ENCODE data around the gene PCDHA1.
"Not testable (repeated sequence)": the region's sequence is repeated elsewhere in the genome, so short reads cannot be mapped to it uniquely, and the experiment has no call there.

PCDHA1 gene

DNA sequence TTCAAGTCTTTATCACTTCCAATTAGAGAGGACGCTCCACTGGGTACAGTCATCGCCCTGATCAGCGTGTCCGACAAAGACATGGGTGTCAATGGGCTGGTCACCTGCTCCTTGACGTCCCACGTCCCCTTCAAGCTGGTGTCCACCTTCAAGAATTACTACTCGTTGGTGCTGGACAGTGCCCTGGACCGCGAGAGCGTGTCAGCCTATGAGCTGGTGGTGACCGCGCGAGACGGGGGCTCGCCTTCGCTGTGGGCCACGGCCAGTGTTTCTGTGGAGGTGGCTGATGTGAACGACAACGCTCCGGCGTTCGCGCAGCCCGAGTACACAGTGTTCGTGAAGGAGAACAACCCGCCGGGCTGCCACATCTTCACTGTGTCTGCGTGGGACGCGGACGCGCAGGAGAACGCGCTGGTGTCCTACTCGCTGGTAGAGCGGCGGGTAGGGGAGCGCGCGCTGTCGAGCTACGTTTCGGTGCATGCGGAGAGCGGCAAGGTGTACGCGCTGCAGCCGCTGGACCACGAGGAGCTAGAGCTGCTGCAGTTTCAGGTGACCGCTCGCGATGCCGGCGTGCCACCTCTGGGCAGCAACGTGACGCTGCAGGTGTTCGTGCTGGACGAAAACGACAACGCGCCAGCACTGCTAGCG, 22.4 kb downstream of the PCDHA1 start:
- not testable (repeated sequence) for DNase-seq (ENCODE audit: low read depth, low spot score)

GRCh38 chr5:140808889-140809291, 22.9 kb downstream of the PCDHA1 start:
- DNase-seq (ENCODE audit: low read depth, low spot score): no peak

DNA sequence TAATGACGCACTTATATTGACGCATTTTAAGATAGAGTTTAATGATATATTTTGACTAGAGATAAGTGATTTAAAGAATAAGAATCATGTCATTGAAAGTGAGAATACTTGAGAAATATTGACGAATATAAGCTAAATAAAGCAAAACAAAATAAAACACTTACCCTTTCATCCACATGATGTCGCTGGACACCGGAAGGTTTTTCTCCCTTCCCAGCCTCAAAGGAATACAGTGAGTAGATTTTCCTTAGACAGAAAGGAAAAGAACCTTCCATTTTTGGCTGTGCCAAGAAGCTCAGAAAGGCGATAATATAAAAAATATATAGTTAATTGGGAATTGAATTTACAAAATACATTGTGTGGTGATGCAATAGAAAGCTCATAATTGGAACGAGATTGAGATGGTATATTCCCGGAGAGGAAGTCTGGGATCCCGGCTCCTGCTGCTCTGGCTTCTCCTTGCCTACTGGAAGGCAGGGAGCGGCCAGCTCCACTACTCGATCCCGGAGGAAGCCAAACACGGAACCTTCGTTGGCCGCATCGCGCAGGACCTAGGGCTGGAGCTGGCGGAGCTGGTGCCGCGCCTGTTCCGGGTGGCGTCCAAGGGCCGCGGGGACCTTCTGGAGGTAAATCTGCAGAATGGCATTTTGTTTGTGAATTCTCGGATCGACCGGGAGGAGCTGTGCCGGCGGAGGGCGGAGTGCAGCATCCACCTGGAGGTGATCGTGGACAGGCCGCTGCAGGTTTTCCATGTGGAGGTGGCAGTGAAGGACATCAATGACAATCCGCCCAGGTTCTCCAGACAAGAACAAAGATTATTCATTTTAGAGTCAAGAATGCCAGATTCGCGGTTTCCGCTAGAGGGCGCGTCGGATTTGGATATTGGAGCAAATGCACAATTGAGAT, 35.7 kb downstream of the PCDHA1 start, which contains the start of gene PCDHA5:
TSS of gene PCDHA5 (plus strand) at position 239 of the 906 bp plus-strand sequence.
- DNase-seq (ENCODE audit: low read depth, low spot score): no peak

- no peak for DNase-seq (ENCODE audit: low read depth, low spot score)
Measured at GRCh38 chr5:140822281-140822629, 36.3 kb downstream of the PCDHA1 start.

DNA sequence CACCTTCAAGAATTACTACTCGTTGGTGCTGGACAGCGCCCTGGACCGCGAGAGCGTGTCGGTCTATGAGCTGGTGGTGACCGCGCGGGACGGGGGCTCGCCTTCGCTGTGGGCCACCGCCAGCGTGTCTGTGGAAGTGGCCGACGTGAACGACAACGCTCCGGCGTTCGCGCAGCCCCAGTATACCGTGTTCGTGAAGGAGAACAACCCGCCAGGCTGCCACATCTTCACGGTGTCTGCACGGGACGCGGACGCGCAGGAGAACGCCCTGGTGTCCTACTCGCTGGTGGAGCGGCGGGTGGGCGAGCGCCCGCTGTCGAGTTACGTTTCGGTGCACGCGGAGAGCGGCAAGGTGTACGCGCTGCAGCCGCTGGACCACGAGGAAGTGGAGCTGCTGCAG, 37.0 kb downstream of the PCDHA1 start:
- not testable (repeated sequence) for DNase-seq (ENCODE audit: low read depth, low spot score)

DNA sequence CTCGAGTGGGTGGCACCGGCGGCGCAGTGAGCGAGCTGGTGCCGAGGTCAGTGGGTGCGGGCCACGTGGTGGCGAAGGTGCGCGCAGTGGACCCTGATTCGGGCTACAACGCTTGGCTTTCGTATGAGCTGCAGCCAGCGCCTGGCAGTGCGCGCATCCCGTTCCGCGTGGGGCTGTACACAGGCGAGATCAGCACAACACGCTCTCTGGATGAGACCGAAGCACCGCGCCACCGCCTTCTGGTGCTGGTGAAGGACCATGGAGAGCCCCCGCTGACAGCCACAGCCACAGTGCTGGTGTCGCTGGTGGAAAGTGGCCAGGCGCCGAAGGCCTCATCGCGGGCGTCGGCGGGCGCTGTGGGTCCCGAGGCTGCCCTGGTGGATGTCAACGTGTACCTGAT, 37.5 kb downstream of the PCDHA1 start:
- no peak for DNase-seq (ENCODE audit: low read depth, low spot score)

DNA sequence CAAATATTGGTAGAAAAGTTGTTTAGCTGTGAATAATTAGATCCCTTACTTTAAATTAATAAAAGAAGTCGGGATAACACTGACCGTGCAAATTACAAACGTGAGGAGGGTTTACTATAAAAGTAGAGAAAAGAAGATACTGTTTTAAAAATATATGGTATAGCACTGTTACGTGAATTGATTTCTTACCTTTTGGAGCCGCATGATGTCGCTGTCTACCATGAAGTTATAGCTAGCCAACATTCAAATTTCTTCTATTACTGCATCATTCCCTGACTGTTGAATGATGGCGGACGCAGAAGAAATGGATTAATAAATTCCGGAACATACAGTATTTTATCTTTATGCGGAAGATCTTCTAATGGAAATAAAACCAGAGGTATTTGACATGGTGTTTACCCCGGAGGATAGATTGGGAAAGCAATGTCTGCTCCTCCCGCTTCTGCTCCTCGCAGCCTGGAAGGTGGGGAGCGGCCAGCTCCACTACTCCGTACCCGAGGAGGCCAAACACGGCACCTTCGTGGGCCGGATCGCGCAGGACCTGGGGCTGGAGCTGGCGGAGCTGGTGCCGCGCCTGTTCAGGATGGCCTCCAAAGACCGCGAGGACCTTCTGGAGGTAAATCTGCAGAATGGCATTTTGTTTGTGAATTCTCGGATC, 41.9 kb downstream of the PCDHA1 start, which contains the start of gene PCDHA6:
TSS of gene PCDHA6 (plus strand) at position 257 of the 658 bp plus-strand sequence. CDS start at position 389, 132 bp downstream.
- DNase-seq (ENCODE audit: low read depth, low spot score): no peak

GRCh38 chr5:140828362-140828737, 42.4 kb downstream of the PCDHA1 start:
- DNase-seq (ENCODE audit: low read depth, low spot score): no peak

GRCh38 chr5:140829511-140830501, 43.9 kb downstream of the PCDHA1 start:
- DNase-seq (ENCODE audit: low read depth, low spot score): not testable (repeated sequence)

GRCh38 chr5:140833993-140834392, 48.1 kb downstream of the PCDHA1 start, which contains the start of gene PCDHA7:
Gene PCDHA7 (plus strand): TSS chr5:140834269. CDS start chr5:140834384, 115 bp downstream.
- DNase-seq (ENCODE audit: low read depth, low spot score): no peak

- not testable (repeated sequence) for DNase-seq (ENCODE audit: low read depth, low spot score)
Measured at GRCh38 chr5:140834439-140835008, 48.6 kb downstream of the PCDHA1 start.

DNA sequence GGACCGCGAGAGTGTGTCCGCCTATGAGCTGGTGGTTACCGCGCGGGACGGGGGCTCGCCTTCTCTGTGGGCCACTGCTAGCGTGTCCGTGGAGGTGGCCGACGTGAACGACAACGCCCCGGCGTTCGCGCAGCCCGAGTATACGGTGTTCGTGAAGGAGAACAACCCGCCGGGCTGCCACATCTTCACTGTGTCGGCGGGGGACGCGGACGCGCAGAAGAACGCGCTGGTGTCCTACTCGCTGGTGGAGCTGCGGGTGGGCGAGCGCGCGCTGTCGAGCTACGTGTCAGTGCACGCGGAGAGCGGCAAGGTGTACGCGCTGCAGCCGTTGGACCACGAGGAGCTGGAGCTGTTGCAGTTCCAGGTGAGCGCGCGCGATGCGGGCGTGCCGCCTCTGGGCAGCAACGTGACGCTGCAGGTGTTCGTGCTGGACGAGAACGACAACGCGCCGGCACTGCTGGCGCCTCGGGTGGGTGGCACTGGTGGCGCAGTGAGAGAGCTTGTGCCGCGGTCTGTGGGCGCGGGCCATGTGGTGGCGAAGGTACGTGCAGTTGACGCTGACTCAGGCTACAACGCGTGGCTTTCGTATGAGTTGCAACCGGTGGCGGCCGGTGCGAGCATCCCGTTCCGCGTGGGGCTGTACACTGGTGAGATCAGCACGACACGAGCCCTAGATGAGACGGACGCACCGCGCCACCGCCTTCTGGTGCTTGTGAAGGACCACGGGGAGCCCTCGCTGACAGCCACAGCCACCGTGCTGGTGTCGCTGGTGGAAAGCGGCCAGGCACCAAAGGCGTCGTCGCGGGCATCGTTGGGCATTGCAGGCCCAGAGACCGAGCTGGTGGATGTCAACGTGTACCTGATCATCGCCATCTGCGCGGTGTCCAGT, 49.9 kb downstream of the PCDHA1 start:
- no peak for DNase-seq (ENCODE audit: low read depth, low spot score)

DNA sequence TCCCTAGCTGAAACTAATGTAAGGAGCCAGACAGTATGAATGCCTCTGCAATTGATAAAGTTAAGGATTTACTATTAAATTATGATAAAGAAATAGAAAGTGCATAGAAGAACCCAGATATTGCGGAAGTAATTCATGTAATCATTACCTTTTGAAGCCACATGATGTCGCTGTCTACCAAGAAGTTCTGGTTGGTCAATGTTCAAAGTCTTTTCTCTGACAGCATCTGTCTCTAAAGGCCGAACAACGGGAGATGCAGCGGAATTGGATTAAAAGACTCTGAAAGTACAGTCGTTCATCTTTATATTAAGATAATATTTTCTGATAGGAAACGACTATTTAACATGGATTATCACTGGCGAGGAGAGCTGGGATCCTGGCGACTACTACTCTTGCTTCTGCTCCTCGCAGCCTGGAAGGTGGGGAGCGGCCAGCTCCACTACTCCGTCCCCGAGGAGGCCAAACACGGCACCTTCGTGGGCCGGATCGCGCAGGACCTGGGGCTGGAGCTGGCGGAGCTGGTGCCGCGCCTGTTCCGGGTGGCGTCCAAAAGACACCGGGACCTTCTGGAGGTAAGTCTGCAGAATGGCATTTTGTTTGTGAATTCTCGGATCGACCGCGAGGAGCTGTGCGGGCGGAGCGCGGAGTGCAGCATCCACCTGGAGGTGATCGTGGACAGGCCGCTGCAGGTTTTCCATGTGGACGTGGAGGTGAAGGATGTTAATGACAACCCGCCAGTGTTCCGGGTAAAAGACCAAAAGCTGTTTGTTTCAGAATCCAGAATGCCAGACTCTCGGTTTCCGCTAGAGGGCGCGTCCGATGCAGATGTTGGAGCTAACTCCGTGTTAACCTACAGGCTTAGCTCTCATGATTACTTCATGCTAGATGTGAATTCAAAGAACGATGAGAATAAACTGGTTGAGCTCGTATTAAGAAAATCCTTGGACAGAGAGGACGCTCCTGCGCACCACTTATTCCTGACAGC, 55.3 kb downstream of the PCDHA1 start, which contains the start of gene PCDHA8:
TSS of gene PCDHA8 (plus strand) at position 210 of the 985 bp plus-strand sequence. CDS start at position 345, 135 bp downstream.
- no peak for DNase-seq (ENCODE audit: low read depth, low spot score)

DNA sequence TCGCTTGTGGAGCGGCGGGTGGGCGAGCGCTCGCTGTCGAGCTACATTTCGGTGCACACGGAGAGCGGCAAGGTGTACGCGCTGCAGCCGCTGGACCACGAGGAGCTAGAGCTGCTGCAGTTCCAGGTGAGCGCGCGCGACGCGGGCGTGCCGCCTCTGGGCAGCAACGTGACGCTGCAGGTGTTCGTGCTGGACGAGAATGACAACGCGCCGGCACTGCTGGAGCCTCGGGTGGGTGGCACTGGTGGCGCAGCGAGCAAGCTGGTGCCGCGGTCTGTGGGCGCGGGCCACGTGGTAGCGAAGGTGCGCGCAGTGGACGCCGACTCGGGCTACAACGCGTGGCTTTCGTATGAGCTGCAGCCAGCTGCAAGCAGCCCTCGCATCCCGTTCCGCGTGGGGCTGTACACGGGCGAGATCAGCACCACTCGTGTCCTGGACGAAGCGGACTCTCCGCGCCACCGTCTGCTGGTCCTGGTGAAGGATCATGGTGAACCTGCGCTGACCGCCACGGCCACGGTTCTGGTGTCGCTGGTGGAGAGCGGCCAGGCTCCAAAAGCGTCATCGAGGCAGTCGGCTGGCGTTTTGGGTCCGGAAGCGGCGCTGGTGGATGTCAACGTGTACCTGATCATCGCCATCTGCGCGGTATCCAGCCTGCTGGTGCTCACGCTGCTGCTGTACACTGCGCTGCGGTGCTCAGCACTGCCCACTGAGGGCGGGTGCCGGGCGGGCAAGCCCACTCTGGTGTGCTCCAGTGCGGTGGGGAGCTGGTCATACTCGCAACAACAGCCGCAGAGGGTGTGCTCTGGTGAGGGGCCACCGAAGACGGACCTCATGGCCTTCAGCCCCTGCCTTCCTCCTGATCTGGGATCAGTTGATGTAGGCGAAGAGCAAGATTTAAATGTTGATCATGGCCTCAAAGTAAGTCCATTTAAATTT, 57.1 kb downstream of the PCDHA1 start:
- no peak for DNase-seq (ENCODE audit: low read depth, low spot score)

DNA sequence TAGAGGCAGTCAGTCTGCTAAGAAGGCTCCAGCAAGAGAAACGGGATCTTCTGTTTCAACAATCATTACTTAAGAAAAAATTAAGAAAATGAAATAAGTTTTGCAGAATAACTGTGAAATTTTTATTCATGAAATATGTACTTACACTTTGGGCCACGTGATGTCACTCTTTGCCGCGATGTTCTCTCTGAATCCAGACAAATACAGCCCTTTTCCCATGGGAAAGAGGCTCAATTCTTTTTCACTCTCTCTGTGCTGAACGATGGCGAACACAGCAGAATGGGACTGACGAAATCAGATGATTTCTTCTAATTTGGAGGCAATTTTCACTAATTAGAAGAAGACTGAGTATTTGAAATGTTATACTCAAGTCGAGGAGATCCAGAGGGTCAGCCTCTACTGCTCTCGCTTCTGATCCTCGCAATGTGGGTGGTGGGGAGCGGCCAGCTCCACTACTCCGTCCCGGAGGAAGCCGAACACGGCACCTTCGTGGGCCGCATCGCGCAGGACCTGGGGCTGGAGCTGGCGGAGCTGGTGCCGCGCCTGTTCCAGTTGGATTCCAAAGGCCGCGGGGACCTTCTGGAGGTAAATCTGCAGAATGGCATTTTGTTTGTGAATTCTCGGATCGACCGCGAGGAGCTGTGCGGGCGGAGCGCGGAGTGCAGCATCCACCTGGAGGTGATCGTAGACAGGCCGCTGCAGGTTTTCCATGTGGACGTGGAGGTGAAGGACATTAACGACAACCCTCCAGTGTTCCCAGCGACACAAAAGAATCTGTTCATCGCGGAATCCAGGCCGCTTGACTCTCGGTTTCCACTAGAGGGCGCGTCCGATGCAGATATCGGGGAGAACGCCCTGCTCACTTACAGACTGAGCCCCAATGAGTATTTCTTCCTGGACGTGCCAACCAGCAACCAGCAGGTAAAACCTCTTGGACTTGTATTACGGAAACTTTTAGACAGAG, 62.5 kb downstream of the PCDHA1 start, which contains the start of gene PCDHA9:
TSS of gene PCDHA9 (plus strand) at position 244 of the 964 bp plus-strand sequence. CDS start at position 358, 114 bp downstream.
- DNase-seq (ENCODE audit: low read depth, low spot score): not testable (repeated sequence)
